ENCODE data around the gene NELL1.
A peak's percentile ranks its signal among the peaks of the same experiment; 100 is the strongest.
"Not testable (repeated sequence)": the region's sequence is repeated elsewhere in the genome, so short reads cannot be mapped to it uniquely, and the experiment has no call there.

NELL1 gene

DNA sequence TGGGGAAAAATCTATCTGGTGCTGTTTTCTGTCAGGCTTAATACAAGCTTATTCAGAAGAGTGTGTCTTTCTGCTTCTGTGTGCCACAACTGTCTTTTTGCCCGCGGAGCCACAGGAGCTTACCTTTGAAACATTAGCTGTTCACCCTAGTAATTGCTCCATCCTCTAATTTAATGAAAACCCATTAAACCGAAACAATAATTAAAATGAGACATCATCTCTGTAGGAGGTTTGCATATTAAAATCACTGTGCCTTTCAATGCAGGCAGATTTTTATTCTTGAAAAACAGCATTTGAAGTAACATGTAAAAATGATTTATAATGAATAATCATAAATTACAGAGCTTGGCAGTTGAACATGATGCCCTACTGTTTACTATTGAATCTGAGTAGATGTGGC lies 102.3 kb downstream of the NELL1 start:
- DNase-seq = no peak

- DNase-seq = no peak
These were observed 105.9 kb downstream of the NELL1 start for GRCh38 chr11:20775331-20775730.

DNA sequence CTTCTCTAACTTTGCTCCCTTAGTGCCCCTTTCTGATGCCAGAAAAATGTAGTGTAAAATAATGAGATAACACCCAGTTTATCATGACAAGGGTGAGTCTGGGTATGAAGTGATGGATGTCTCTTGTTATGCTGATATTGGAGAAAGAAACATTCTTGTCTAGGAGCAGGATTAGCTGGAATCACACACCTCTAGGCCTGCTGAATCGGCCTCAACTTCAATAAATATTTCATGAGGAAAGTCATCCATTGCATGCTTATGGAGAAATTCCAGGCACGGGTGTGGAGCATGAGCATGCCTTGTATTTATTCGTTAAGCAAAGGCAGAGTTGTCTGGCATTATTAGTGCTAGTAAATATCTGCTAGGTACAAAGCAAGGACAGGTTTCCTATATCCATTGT lies 113.4 kb downstream of the NELL1 start:
- no peak for DNase-seq

DNA sequence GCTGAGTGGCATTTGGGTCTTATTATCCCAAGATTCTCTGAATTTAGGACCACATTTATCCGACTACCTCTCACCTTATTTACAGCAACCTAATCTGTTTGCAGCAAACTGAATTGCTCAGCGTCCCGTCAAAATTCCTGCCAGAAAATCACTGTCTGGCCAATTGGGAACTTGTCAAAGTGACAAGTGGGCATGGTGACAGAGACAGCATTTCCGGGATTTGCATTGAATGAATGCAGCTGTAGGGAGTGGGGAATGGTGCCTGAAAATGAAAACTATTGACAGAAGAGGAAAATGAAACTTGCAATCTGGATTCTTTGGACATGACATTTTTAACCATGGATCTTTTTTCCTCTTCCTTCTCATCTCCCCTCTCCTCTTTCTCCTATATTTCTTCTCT lies 113.8 kb downstream of the NELL1 start:
- DNase-seq = no peak

DNA sequence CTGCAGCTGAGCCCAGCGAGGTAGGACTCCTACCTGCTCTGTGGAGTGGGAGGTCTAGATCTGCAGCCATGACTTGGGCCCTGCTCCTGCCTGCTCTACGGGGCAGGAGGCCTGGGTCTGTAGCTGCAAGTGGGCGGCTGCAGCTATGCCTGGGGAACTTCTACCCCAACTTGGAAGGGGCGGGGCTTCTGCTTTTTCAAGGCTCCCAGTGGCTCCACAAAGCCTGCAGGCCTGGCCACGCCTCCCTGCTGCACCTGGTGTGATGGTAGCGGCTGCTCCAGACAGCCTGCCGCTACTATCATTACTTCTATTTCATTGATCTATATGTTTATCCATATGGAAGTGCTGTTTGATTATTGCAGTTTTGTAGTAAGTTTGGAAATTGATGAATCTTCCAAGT lies 121.2 kb downstream of the NELL1 start:
- no peak for DNase-seq

DNA sequence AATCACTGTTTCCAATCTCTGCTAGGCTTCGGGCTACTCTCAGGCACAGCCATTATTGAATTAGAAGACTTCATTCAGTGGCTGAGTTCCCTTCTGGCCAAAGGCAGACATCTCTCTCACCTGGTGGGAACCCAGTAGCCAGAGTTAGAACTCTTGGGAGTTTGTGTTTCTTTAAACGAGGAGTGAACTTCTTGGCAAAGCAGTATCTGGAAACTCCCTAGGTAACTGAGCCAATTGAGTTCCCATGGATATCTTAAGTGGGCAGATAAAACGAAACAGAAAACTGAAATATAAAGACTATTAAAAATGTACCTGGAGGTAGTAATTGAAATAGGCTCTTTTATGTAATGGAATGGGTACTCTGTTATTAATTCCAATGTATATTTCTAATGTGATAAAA lies 125.6 kb downstream of the NELL1 start:
- no peak for DNase-seq

- DNase-seq = no peak
These were observed 138.9 kb downstream of the NELL1 start for GRCh38 chr11:20808328-20808727.

DNA sequence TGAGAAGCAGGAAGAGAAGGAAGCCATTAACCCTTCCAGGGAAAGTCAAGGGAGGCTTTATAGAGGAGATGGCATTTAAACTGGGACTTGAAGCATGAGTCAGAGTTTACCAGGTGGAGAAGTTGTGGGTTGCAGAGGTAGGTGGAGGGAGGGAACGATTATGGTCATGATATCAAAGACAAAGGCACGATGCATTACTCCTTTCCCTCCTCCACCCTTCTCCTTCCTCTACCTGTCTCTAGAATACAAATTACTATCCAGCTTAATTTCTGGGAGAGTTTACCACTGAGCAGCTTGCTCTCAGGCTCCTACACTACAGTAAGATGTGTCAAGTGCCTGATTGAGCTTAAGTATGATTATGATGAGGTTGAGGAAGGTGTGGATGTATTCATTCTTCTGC lies 151.7 kb downstream of the NELL1 start:
- no peak for DNase-seq

GRCh38 chr11:20821470-20821869 lies 152.1 kb downstream of the NELL1 start:
- no peak for DNase-seq

DNA sequence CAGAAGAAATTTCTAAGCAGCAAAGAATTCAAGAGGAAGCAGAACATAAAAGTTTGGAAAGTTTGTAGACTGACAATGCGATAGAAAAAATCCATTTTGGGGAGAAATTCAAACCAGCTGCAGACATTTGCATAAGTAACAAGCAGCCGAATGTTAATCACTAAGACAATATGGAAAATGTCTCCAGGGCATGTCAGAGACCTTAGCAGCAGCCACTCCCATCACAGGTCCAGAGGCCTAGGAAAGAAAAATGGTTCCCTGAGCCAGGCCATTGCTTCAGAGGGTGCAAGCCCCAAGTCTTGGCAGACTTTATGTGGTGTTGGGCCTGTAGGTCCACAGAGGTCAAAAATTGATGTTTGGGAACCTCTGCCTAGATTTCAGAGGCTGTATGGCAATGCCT lies 155.4 kb downstream of the NELL1 start:
- no peak for DNase-seq

DNA sequence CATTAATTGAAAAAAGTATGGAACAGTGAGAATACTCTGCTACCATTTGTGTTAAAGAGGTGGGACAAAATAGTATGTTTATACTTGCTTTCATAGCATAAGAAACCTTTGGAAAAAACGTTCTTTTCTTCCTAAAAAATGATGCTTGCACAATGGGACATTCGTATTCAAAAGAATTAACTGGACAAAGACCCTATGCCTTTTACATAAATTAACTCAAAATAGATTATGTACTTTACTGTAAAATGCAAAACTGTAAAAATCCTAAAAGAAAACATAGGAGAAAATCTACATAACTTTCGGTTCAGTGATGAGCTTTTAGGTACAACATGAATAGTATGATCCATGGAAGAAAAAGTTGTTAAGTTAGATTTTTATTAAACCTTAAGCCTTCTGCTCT lies 166.2 kb downstream of the NELL1 start:
- no peak for DNase-seq

GRCh38 chr11:20839231-20839630 lies 169.8 kb downstream of the NELL1 start:
- peak; percentile 9 to 31 for DNase-seq

DNA sequence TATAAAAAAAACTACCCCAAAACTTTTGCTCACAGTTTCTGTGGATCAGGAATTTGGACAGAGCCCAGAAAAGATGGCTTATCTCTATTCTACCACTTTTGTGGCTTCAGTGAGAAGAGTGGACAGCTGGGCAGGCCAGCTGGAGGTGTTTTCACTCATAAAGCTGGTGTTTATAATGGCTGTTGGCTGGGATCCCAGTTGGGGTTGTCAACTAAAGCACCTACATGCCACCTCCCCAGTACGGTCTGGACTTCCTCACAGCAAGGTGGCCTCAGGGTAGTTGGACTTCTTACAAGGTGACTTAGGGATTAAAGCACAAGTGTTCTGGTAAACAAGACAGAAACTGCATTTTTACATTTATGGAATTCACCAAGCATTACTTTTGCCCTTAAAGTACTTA lies 171.0 kb downstream of the NELL1 start:
- peak in 1 of 2 experiments; percentile 22 for DNase-seq

- no peak for DNase-seq
These were observed 174.8 kb downstream of the NELL1 start for GRCh38 chr11:20844216-20844615.

DNA sequence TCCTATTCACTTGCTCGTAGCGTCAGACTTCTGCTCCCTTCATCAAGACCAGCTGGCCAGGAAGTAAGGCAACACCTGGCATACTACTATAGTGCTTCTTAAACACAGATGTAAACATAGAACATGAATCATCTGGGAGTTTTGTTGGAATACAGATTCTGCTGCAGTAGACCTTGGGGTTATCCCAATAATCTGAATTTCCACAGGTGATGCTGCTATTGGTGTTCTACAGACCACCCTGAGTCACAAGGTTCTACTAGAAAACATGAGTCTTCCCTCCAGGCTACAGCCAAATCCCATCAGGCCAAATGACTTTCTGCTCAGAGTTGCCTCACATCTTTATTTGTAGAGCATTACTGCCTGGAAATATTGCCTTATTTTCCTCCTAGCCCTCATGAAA lies 175.2 kb downstream of the NELL1 start:
- no peak for DNase-seq

DNA sequence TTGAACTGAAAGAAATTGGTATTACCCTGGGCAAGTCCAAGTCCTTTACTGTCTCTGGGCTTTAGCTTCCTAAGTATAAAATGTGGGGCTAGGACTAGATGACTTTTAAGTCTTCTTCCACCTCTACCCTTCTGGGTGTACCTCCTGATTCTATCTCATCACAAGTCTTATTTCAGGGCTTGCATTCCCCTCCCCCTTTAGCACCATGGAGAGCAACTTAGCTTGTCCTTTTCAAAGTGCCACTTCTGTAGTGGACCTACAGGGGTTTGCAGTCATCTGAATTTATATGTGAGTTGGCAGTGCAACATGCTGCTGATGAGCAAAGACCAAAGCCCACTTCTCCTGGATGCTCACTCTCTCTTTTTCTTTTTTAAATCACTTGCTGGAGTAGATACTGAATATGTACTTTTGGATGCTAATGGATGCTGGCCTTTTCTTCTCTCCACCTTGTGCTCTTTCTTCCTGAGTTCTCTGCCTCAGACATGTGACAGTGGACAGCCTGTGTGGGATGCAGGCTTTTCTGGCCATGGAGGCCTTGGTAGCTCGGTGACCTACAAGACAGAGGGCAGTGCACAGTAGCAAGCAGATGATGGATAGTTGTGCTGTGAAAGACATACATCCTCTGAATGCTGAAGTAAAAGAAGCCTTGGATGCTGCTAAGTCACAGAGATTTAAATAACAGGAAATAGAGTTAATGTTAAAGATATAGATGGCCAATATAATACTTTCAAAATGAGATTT lies 185.0 kb downstream of the NELL1 start:
- no peak for DNase-seq

GRCh38 chr11:20861322-20861721 lies 191.9 kb downstream of the NELL1 start:
- peak in 1 of 2 experiments; percentile 5 for DNase-seq

DNA sequence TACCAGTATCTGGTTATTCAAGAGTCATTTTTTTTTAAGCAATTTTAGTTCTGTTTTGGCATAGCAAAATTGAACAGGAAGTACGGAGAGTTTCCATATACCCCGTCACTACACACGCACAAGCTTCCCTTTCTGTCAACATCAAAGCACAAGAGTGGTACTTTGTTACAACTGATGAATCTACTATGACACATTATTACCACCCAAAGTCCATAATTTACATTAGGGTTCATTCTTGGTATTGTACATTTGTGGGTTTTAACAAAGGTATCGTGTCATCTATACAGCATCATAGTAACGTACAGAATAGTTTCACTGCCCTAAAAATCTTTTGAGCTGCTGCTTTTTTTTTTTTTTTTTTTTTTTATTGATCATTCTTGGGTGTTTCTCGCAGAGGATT lies 192.9 kb downstream of the NELL1 start:
- DNase-seq = not testable (repeated sequence)

GRCh38 chr11:20864628-20865027 lies 195.2 kb downstream of the NELL1 start:
- DNase-seq = no peak

DNA sequence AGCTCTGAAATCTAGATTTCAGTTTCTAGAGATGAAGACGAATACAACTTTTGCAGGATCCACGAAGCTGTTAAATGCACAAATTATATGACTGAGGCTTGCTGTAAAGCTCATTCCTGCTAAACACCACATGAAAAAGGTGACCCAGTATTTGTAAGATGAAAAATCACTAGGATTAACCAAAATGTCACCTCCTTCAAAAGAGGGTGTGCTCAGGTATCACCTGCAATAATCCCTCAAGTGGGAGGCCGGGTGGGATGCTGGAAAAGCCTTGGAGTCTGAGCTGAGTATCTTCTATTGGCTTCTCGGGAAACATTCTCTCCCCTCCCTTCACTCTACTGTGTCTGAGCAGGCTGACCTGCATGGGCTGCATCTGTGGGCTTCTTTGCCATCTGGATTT lies 195.8 kb downstream of the NELL1 start:
- no peak for DNase-seq

DNA sequence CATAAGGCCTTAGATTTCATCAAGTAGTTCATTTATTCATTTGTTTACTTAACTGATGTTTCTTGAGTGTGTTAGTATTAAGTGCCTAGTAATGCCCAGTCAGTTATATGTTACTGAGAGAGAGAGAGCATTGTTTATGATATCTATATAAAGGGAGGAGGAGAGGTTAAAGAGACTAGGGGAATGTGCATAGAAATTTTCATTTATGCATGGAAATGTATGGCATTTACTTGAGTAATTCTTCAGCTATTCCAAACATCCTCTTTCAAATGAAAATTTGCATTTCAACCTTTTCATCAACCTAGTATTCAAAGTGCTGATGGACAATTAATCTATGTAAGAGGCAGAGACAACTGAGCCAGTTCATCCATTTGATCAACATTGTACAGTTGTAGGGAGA lies 199.7 kb downstream of the NELL1 start:
- no peak for DNase-seq

GRCh38 chr11:20873054-20873453 lies 203.7 kb downstream of the NELL1 start:
- DNase-seq = peak; percentile 38 to 54

GRCh38 chr11:20874358-20874757 lies 205.0 kb downstream of the NELL1 start:
- DNase-seq = no peak

GRCh38 chr11:20875889-20876288 lies 206.5 kb downstream of the NELL1 start:
- DNase-seq = no peak

GRCh38 chr11:20876738-20877137 lies 207.4 kb downstream of the NELL1 start:
- no peak for DNase-seq
